GM06990 (cell line): Measurements from ENCODE around the gene DPP10.

Source experiments
- DNase-seq: peaks from one replicate; pipeline ENCODE4 v3.0.0-alpha.2; 2011; ENCODE audit not compliant: insufficient read length; ENCODE audit errors: extremely low read depth
- H3K27me3 ChIP-seq: replicated peaks from 2 replicates; pipeline ENCODE4 v1.6.0; 2011; ENCODE audit warnings: low read length; ENCODE audit not compliant: control insufficient read depth, insufficient read depth
- H3K36me3 ChIP-seq: 2 replicates; pipeline ENCODE4 v1.5.1; 2011; ENCODE audit warnings: low read length; ENCODE audit not compliant: control insufficient read depth, insufficient read depth
- H3K4me3 ChIP-seq: replicated peaks from 2 replicates; pipeline ENCODE4 v1.5.1; 2011; ENCODE audit warnings: low read depth, mild to moderate bottlenecking, control low read depth, low read length
- TF ChIP-seq, protein P1 (sequence below): IDR thresholded peaks from 2 replicates; pipeline ENCODE4 v1.5.1; 2011; ENCODE audit warnings: low read length, control low read depth, mild to moderate bottlenecking, inconsistent platforms; ENCODE audit not compliant: insufficient read depth, poor library complexity, severe bottlenecking

The DPP10 gene

GRCh38 chr2:115596659-115597375 is 1154.4 kb downstream of the DPP10 start:
- TF ChIP-seq, protein P1, sequence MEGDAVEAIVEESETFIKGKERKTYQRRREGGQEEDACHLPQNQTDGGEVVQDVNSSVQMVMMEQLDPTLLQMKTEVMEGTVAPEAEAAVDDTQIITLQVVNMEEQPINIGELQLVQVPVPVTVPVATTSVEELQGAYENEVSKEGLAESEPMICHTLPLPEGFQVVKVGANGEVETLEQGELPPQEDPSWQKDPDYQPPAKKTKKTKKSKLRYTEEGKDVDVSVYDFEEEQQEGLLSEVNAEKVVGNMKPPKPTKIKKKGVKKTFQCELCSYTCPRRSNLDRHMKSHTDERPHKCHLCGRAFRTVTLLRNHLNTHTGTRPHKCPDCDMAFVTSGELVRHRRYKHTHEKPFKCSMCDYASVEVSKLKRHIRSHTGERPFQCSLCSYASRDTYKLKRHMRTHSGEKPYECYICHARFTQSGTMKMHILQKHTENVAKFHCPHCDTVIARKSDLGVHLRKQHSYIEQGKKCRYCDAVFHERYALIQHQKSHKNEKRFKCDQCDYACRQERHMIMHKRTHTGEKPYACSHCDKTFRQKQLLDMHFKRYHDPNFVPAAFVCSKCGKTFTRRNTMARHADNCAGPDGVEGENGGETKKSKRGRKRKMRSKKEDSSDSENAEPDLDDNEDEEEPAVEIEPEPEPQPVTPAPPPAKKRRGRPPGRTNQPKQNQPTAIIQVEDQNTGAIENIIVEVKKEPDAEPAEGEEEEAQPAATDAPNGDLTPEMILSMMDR: no peak
- Histone ChIP-seq H3K4me3 (no peak overlapping the region), H3K27me3 (no peaks in the 10 kb centered on the region), H3K36me3 (no peaks in the 10 kb centered on the region)
- DNase-seq: no peak

- TF ChIP-seq, protein P1: no peak
- H3K27me3 ChIP-seq: no peaks in the 10 kb centered on the region
- H3K4me3 ChIP-seq: no peak overlapping the region
- no peak for DNase-seq
- H3K36me3 ChIP-seq: no peaks in the 10 kb centered on the region
Measured at GRCh38 chr2:115603285-115603684, 1160.8 kb downstream of the DPP10 start.

GRCh38 chr2:115606350-115606749 is 1163.9 kb downstream of the DPP10 start:
- TF ChIP-seq, protein P1: no peak
- no peaks in the 10 kb centered on the region for H3K27me3 ChIP-seq
- DNase-seq: no peak
- H3K4me3 ChIP-seq: no peak overlapping the region
- H3K36me3 ChIP-seq: no peaks in the 10 kb centered on the region

GRCh38 chr2:115609978-115610377 is 1167.5 kb downstream of the DPP10 start:
- TF ChIP-seq, protein P1: no peak
- Histone ChIP-seq H3K4me3 (no peak overlapping the region), H3K36me3 (no peaks in the 10 kb centered on the region), H3K27me3 (no peaks in the 10 kb centered on the region)
- no peak for DNase-seq

GRCh38 chr2:115610888-115611287 is 1168.4 kb downstream of the DPP10 start:
- no peaks in the 10 kb centered on the region for H3K27me3 ChIP-seq
- TF ChIP-seq, protein P1: no peak
- H3K36me3 ChIP-seq: no peaks in the 10 kb centered on the region
- DNase-seq: no peak
- no peak overlapping the region for H3K4me3 ChIP-seq

- H3K36me3 ChIP-seq: no peaks in the 10 kb centered on the region
- TF ChIP-seq, protein P1: no peak
- H3K27me3 ChIP-seq: no peaks in the 10 kb centered on the region
- DNase-seq: no peak
- no peak overlapping the region for H3K4me3 ChIP-seq
Measured at GRCh38 chr2:115624332-115624731, 1181.9 kb downstream of the DPP10 start.
